Stimulated activated naive B cell treated with anti-CD40 and anti-IgM and Interleukin-4, amounts not matched to agents 10 μg/mL and 1 μg/mL and 100 μg/mL, for 72 hours (primary cell): ENCODE measurements around the gene KCNG4.

Experiments used
- ATAC-seq, 2 donors: fragments of 150-1000 bp; cut with Tn5 transposase; replicated peaks; 2 replicates each; pipeline ENCODE4 v1.10.0; 2021; ENCODE audit warnings: moderate library complexity in 1 of 2
- DNase-seq: peaks from one replicate; pipeline ENCODE4 v3.0.0; 2021
- H3K27ac Mint-ChIP-seq: one replicate; pipeline ENCODE4 v1.8.0; 2022; ENCODE audit warnings: mild to moderate bottlenecking, mixed read lengths
- H3K27me3 Mint-ChIP-seq, 2 donors: one replicate each; pipeline ENCODE4 v1.8.0; 2022; ENCODE audit warnings: mixed read lengths in 2 of 2
- H3K36me3 Mint-ChIP-seq, 2 donors: one replicate each; pipeline ENCODE4 v1.8.0; 2022; ENCODE audit warnings: mixed read lengths in 2 of 2, mild to moderate bottlenecking in 1 of 2
- H3K4me1 Mint-ChIP-seq, 2 donors: one replicate each; pipeline ENCODE4 v1.8.0; 2022; ENCODE audit warnings: mixed read lengths in 2 of 2, mild to moderate bottlenecking in 1 of 2
- H3K4me3 Mint-ChIP-seq, 2 donors: one replicate each; pipeline ENCODE4 v1.8.0; 2022; ENCODE audit warnings: mild to moderate bottlenecking in 2 of 2, mixed read lengths in 2 of 2, moderate library complexity in 1 of 2
- H3K9me3 Mint-ChIP-seq, 2 donors: one replicate each; pipeline ENCODE4 v1.8.0; 2022; ENCODE audit warnings: mixed read lengths in 2 of 2, mild to moderate bottlenecking in 1 of 2

Gene KCNG4

DNA sequence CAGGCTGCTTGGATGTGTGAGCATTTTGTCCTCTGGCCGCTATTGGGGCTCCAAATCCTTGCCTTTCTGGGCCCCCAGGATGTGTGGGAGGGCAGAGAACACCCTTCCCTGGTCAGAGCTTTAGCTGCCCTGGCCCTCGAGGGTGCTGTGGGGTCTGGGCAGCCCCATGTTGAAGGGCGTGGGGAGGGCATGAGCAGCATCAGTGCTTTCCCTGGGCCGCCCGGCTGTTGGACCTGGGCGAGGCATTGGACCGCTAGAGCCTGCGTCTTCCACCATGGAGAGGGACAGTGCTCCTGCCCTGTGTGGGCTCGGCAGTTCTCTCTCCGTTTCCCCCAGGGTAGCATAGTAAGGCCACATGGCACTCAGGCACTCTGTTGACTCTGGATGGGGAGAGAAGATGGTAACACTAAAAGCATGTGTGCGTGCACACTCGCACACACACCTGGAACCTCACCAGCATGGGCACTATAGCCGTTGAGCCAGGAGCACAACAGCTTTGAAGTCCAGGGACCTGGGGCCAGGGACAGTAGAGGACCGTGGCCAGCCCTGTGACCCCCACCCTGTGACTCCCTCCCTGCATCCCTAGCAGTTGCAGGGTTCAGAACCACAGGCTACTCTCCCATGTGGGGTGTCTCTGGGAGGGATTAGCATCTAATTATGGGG, 42.2 kb downstream of the KCNG4 start:
- Mint-ChIP-seq H3K4me3 (no peak overlapping the region), H3K9me3 (no peaks in the 10 kb centered on the region), H3K27ac (no peak overlapping the region), H3K4me1 (peaks cover 9 to 18% of the 10 kb centered on the region in 2 donors), H3K27me3 (peaks cover 0 to 10% of the 10 kb centered on the region in 2 donors), H3K36me3 (no peaks in the 10 kb centered on the region)
- no peak for ATAC-seq
- no peak for DNase-seq

GRCh38 chr16:84196727-84197394, 43.0 kb downstream of the KCNG4 start:
- no peaks in the 10 kb centered on the region for H3K9me3 Mint-ChIP-seq
- H3K4me1 Mint-ChIP-seq, result peaks cover 9 to 18% of the 10 kb centered on the region in 2 donors
- H3K27me3 Mint-ChIP-seq, result peaks cover 0 to 10% of the 10 kb centered on the region in 2 donors
- DNase-seq (no peak), ATAC-seq (no peak)
- H3K4me3 Mint-ChIP-seq, result no peak overlapping the region
- no peak overlapping the region for H3K27ac Mint-ChIP-seq
- H3K36me3 Mint-ChIP-seq, result no peaks in the 10 kb centered on the region

- Mint-ChIP-seq H3K4me3 (no peak overlapping the region), H3K36me3 (no peaks in the 10 kb centered on the region), H3K4me1 (peaks cover 9 to 18% of the 10 kb centered on the region in 2 donors), H3K27ac (no peak overlapping the region), H3K9me3 (no peaks in the 10 kb centered on the region), H3K27me3 (peaks cover 0 to 10% of the 10 kb centered on the region in 2 donors)
- no peak for DNase-seq
- ATAC-seq, result no peak
Measured at GRCh38 chr16:84196101-84196500, 43.7 kb downstream of the KCNG4 start.

GRCh38 chr16:84195201-84196093, 44.4 kb downstream of the KCNG4 start:
- Mint-ChIP-seq H3K4me1 (peaks cover 9 to 18% of the 10 kb centered on the region in 2 donors), H3K27me3 (peaks cover 0 to 10% of the 10 kb centered on the region in 2 donors), H3K27ac (no peak overlapping the region), H3K4me3 (peak overlapping the region in 1 of 2 donors; percentile 61), H3K36me3 (no peaks in the 10 kb centered on the region), H3K9me3 (no peaks in the 10 kb centered on the region)
- DNase-seq (no peak), ATAC-seq (no peak)

DNA sequence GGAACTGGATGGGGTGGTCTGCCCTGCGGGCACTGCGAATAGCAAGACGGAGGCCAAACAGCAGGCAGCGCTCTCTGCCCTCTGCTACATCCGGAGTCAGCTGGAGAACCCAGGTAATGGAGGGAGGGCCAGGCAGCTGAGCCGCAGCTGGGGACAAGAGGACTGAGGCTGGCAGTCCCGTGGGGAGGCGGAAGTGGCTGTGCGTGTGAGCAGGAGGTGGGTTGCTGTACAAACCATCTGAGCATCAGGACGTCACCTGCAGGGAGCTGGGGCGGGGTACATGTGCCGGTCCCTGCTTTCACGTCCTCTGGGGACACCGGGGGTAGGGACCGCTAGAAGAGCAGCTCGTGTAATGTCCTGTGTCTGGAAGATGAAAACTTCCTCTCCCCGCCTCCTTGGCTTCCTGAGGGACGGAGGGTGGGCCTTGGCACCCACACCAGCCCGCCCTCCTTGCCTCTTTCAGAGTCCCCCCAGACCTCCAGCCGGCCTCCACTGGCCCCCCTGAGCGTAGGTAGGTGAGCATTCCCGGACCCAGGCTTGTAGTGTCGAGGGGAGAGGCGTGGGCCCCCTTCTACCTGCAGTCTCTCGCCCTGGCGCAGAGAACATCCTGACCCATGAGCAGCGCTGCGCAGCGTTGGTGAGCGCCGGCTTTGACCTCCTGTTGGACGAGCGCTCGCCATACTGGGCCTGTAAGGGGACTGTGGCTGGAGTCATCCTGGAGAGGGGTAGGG, 45.2 kb downstream of the KCNG4 start:
- H3K36me3 Mint-ChIP-seq, result no peaks in the 10 kb centered on the region
- DNase-seq (peak; percentile 54), ATAC-seq (peak; percentile 87 to 89)
- H3K9me3 Mint-ChIP-seq, result no peaks in the 10 kb centered on the region
- peaks cover 9 to 18% of the 10 kb centered on the region in 2 donors for H3K4me1 Mint-ChIP-seq
- H3K27ac Mint-ChIP-seq, result peak overlapping the region; percentile 69
- H3K4me3 Mint-ChIP-seq, result peak overlapping the region; percentile 54 to 81
- H3K27me3 Mint-ChIP-seq, result peaks cover 0 to 10% of the 10 kb centered on the region in 2 donors

DNA sequence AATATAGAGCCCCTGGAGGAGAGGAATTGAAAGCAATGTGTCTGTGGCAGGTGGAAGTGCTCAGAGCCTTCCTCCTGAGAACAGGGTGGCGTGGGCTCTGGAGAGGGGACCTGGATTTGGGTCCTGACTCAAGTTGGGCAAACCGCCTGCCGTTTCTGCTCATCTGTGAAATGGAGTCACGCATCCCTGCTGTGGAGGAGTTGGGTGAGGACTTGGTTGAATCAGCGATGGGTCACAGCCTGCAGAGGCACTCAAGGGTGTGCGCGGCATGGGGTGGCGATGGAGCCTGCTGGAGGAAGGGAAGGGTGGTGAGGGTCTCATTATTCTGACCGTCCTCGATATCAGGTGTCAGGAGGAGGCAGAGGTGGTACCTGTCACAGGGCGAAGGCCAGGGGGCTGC, 45.8 kb downstream of the KCNG4 start:
- H3K4me3 Mint-ChIP-seq, result peak overlapping the region; percentile 54 to 81
- H3K9me3 Mint-ChIP-seq, result no peaks in the 10 kb centered on the region
- peaks cover 9 to 18% of the 10 kb centered on the region in 2 donors for H3K4me1 Mint-ChIP-seq
- ATAC-seq (peak; percentile 35 to 45), DNase-seq (no peak)
- peak overlapping the region; percentile 69 for H3K27ac Mint-ChIP-seq
- peaks cover 0 to 10% of the 10 kb centered on the region in 2 donors for H3K27me3 Mint-ChIP-seq
- H3K36me3 Mint-ChIP-seq, result no peaks in the 10 kb centered on the region

DNA sequence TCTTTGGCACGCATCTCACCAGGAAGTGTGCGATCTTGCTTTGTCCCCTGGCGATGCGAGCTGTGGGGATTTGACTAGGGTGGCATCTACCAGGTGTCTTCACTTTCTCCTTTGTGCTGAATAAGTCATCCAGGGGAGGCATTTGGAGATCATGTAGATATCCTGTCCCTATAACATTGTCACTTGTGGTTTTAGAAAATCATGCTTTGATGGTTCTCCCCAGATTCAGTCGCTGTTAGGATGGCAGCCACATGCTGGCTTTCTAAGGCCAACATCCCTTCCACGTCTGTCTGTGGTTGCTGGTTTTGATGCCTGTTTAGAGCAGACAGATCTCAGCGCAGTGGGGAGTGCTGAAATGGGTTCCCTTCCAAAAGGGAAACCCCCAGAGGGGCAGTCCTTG, 46.3 kb downstream of the KCNG4 start:
- Mint-ChIP-seq H3K27ac (no peak overlapping the region), H3K4me3 (peak overlapping the region in 1 of 2 donors; percentile 54), H3K36me3 (no peaks in the 10 kb centered on the region), H3K9me3 (no peaks in the 10 kb centered on the region), H3K4me1 (peaks cover 9 to 18% of the 10 kb centered on the region in 2 donors), H3K27me3 (peaks cover 0 to 10% of the 10 kb centered on the region in 2 donors)
- ATAC-seq (peak; percentile 6 to 20), DNase-seq (no peak)

DNA sequence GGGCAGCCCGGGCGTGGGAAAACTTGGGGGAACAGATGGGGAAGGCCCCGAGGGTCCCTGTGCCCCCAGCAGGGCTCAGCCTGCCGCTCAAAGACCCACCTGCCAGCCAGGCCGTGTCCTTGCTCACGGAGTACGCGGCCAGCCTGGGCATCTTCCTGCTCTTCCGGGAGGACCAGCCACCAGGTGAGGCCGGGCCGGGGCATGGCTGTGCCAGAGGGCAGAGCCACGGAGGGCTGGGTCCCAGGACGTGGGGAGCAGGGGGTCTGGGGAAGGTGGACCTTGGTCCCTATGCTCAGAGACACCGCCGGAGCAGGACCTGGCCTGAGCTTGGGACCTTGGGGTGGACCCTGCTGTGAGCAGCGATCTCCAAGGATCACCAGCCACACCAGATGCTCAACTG, 48.3 kb downstream of the KCNG4 start:
- Mint-ChIP-seq H3K27ac (no peak overlapping the region), H3K4me3 (no peak overlapping the region), H3K27me3 (peaks cover 0 to 10% of the 10 kb centered on the region in 2 donors), H3K36me3 (peaks cover 2 to 3% of the 10 kb centered on the region in 2 donors), H3K9me3 (no peaks in the 10 kb centered on the region), H3K4me1 (peaks cover 12 to 18% of the 10 kb centered on the region in 2 donors)
- ATAC-seq (no peak), DNase-seq (no peak)

DNA sequence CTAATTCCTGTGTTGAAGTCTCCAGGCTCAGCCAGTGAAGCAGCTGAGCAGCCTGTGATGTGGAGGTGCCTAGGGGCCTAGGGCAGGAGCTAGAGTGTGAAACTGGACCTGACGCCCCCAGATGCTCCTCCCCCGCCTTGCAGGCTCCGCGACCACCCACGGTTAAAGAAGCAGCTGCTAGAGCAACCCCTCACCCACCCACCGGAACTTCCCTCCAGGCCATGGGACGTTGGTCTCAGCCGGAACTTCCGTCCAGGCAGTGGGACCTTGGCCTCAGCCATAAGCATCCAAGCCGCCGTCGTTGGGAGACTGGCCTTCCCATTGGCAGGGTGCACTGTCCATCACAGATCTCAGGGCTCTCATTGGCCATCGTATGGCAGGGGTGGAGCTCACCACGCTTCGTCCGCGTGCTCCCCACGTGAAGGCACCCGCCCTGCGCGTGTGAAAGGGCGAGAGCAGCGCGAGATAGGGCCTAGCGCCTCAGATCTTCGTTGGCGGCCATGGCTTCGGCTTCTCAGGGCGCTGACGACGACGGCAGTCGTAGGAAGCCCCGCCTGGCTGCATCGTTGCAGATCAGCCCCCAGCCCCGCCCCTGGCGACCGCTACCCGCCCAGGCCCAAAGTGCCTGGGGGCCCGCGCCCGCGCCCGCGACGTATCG, 49.0 kb downstream of the KCNG4 start, which contains the start of gene ADAD2:
ADAD2 (plus strand) TSS at position 427 of the 658 bp plus-strand sequence; CDS start at position 501, 74 bp downstream.
- no peak for ATAC-seq
- Mint-ChIP-seq H3K9me3 (no peaks in the 10 kb centered on the region), H3K36me3 (peaks cover 2 to 3% of the 10 kb centered on the region in 2 donors), H3K27ac (no peak within 1 kb of the TSS), H3K27me3 (peaks cover 0 to 10% of the 10 kb centered on the region in 2 donors), H3K4me1 (peaks cover 12 to 23% of the 10 kb centered on the region in 2 donors), H3K4me3 (no peak within 1 kb of the TSS)
- DNase-seq, result no peak

- ATAC-seq, result peak; percentile 97 to 98
- no peaks in the 10 kb centered on the region for H3K27me3 Mint-ChIP-seq
- no peaks in the 10 kb centered on the region for H3K9me3 Mint-ChIP-seq
Measured at GRCh38 chr16:84186685-84187437, 53.0 kb downstream of the KCNG4 start, which contains the start of gene TAF1C. Gene TAF1C, minus strand, starts transcription at chr16:84187057. Its CDS starts 2,069 bp downstream, at chr16:84184988.

GRCh38 chr16:84184775-84185174, 55.0 kb downstream of the KCNG4 start:
- H3K27ac Mint-ChIP-seq, result peak overlapping the region; percentile 38
- no peaks in the 10 kb centered on the region for H3K9me3 Mint-ChIP-seq
- no peaks in the 10 kb centered on the region for H3K27me3 Mint-ChIP-seq
- ATAC-seq (no peak), DNase-seq (no peak)
- peak overlapping the region; percentile 73 to 97 for H3K4me3 Mint-ChIP-seq
- H3K4me1 Mint-ChIP-seq, result peaks cover 15 to 25% of the 10 kb centered on the region in 2 donors
- peaks cover 29 to 40% of the 10 kb centered on the region in 2 donors for H3K36me3 Mint-ChIP-seq

More at GRCh38 chr16:84186685-84187437, 53.0 kb downstream of the KCNG4 start, which contains the start of gene TAF1C:
- peak; percentile 87 for DNase-seq
- Mint-ChIP-seq H3K4me3 (peak within 1 kb of the TSS; percentile 97), H3K36me3 (peaks cover 26 to 29% of the 10 kb centered on the region in 2 donors), H3K4me1 (peaks cover 15 to 25% of the 10 kb centered on the region in 2 donors), H3K27ac (peak within 1 kb of the TSS; percentile 98)

GRCh38 chr16:84183911-84184591, 55.8 kb downstream of the KCNG4 start:
- H3K4me1 Mint-ChIP-seq, result peaks cover 15 to 25% of the 10 kb centered on the region in 2 donors
- peaks cover 29 to 43% of the 10 kb centered on the region in 2 donors for H3K36me3 Mint-ChIP-seq
- no peaks in the 10 kb centered on the region for H3K9me3 Mint-ChIP-seq
- no peak overlapping the region for H3K27ac Mint-ChIP-seq
- H3K27me3 Mint-ChIP-seq, result no peaks in the 10 kb centered on the region
- DNase-seq (no peak), ATAC-seq (no peak)
- H3K4me3 Mint-ChIP-seq, result no peak overlapping the region
